H1 (cell line): ENCODE data around the gene RSAD1. TPM values are rescaled to one million over a fixed set of nuclear protein-coding genes. Genes with fewer than 3 reads are reported as not detected.

Experiments used
- RXRA ChIP-seq: IDR thresholded peaks from 2 replicates; pipeline ENCODE4 v1.6.1; 2011; ENCODE audit warnings: low read depth, mild to moderate bottlenecking, low read length, moderate library complexity; ENCODE audit not compliant: insufficient read depth
- SIN3A ChIP-seq, 2 experiments: IDR thresholded peaks in 1 of 2; conservative IDR thresholded peaks in 1 of 2; 2 replicates each; pipeline ENCODE4 v1.6.1; 2011 to 2012; ENCODE audit warnings: low read length in 2 of 2, improper control_type of control experiment in 1 of 2, low read depth in 1 of 2, mild to moderate bottlenecking in 1 of 2
- SIX5 ChIP-seq: IDR thresholded peaks from 2 replicates; pipeline ENCODE4 v1.6.1; 2011; ENCODE audit warnings: mild to moderate bottlenecking, low read depth, low read length
- YY1 ChIP-seq: IDR thresholded peaks from 2 replicates; pipeline ENCODE4 v1.6.1; 2011; ENCODE audit warnings: low read depth, mild to moderate bottlenecking, low read length
- polyA plus RNA-seq, 7 experiments: library from polyadenylated mRNA; depleted of rRNA in 3 of 7; stranded (reverse) in 5 of 7; unstranded in 2 of 7; fragments of >200 nt in 5 of 7; fragments of 200-250 nt in 2 of 7; gene quantifications; 1 replicate in 5 of 7; 2 replicates in 1 of 7; 4 replicates in 1 of 7; pipeline versions ENCODE4 v1.2.1 to v1.2.3, GENCODE V29; 2011 to 2013; ENCODE audit warnings: missing spikeins in 2 of 7, mixed read lengths in 2 of 7
- total RNA-seq: library from RNA; stranded (reverse); fragmentation: NEBNext Ultra II Directional; extraction: Animal tissue kit (Norgen Biotek cat#: 25700); gene quantifications from 2 replicates; pipeline ENCODE4 v1.2.1, GENCODE V29; 2021
- TF ChIP-seq, protein P1 (sequence below): IDR thresholded peaks from 2 replicates; pipeline ENCODE4 v1.6.1; 2011; ENCODE audit warnings: low read depth, mild to moderate bottlenecking, low read length; ENCODE audit not compliant: insufficient read depth

The RSAD1 gene
- total and polyA plus RNA-seq, 2 of the 8 experiments (the other 6 are each of a cell fraction or from before 2014, with no cell fraction given), result 17.9 to 33.5 TPM

GRCh38 chr17:50514936-50515702 lies 36.5 kb downstream of the RSAD1 start (continued):
- no peak for TF ChIP-seq SIX5
- TF ChIP-seq, protein P1, sequence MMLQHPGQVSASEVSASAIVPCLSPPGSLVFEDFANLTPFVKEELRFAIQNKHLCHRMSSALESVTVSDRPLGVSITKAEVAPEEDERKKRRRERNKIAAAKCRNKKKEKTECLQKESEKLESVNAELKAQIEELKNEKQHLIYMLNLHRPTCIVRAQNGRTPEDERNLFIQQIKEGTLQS, result no peak
- TF ChIP-seq SIN3A (conservative IDR thresholded peaks at IDR 0.05 in 1 of 2, IDR thresholded peaks at IDR 0.05 in 1 of 2; ENCODE audit: low read depth in 1 of 2, low read length in 2 of 2), result no peak
- no peak for TF ChIP-seq RXRA
- TF ChIP-seq YY1, result no peak
